ENCODE measurements around the gene S100A4. TPM values are rescaled to one million over a fixed set of nuclear protein-coding genes. Genes with fewer than 3 reads are reported as not detected.
"Not testable (repeated sequence)": the region's sequence is repeated elsewhere in the genome, so short reads cannot be mapped to it uniquely, and the experiment has no call there.

Gene S100A4
- total RNA-seq = 100 to 1,000 TPM in 1 of 2 donors, 10 to 100 TPM in 1; 44.0 to 665 TPM
- 1,000 to 10,000 TPM in 1 of 2 donors, 100 to 1,000 TPM in 1; 860 to 2,351 TPM for polyA plus RNA-seq
- long read RNA-seq, donor 1, transcript S100A4-204 (3 exons, 600 nt) = major isoform, 9 of 12 reads
- long read RNA-seq, donor 1, partial matches to known transcripts = 0 of 12 reads
- long read RNA-seq, donor 1, other reads (novel, unspliced or antisense) = 0 of 12 reads
- long read RNA-seq, donor 2, transcript S100A4-204 (3 exons, 600 nt) = major isoform, 7 of 11 reads
- long read RNA-seq, donor 2, partial matches to known transcripts = 0 of 11 reads
- long read RNA-seq, donor 2, other reads (novel, unspliced or antisense) = 0 of 11 reads
- long read RNA-seq, donor 3, transcript S100A4-204 (3 exons, 600 nt) = major isoform, 8 of 11 reads
- long read RNA-seq, donor 3, partial matches to known transcripts = 0 of 11 reads
- long read RNA-seq, donor 3, other reads (novel, unspliced or antisense) = 0 of 11 reads
- long read RNA-seq, donor 4, transcript S100A4-204 (3 exons, 600 nt) = major isoform, 7 of 9 reads
- long read RNA-seq, donor 4, partial matches to known transcripts = 0 of 9 reads
- long read RNA-seq, donor 4, other reads (novel, unspliced or antisense) = 0 of 9 reads
- long read RNA-seq, donor 5, transcript S100A4-204 (3 exons, 600 nt) = major isoform, 18 of 21 reads
- long read RNA-seq, donor 5, partial matches to known transcripts = 0 of 21 reads
- long read RNA-seq, donor 5, other reads (novel, unspliced or antisense) = 0 of 21 reads

DNA sequence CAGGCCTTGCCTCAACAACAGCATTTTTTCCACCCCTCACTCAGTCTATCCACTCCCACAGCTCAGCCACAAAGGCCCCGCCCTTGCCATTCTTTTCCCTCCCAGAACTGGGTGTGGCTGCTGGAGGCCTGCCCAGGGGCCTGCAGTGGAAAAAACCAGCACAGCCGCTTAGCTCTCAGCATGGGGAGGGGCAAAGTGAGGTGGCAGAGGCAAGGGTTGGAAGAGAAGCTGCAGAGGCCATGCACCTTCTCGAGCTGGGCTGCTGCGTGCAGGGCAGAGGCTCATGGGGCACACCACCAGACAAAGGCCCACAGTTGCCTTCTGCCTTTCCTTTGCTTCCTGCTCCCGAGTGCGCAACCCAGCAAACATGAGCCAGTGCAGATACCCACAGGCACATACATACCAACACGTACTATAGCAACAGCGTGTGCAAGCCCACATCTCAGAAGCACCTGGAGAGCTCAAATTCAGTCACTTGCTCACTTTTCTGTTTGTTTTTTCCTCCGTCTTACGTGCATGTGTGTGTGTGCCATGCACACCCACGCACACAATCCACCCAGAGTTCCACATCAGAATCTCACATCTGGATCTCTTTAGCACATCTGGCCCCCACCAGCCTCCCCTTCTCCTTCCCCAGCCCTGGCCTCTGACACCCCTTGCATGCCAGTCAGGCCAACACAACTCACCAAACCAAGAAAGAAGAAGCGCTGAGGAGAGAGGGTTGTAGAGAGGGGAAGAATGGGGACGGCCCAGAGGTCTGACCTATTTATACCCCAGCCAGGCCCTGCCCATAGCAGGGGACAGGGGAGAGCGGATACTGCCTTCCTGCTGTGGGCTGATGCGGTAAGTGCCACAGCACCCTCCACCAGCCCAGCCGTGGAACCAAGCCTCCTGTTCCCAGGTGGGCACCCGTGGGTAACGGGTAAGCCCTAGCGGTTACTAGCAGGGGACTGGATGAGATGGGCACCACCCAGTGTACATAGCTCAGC lies at the start of gene S100A4:
Gene S100A4, minus strand, starts transcription at position 740 of the 989 bp plus-strand sequence. CDS start 1,012 bp downstream, outside the sequence.
- Histone ChIP-seq H3K4me1 (ENCODE audit: control insufficient read depth in 5 of 5, insufficient read depth in 5 of 5, low read length in 5 of 5) (peaks cover 3 to 64% (median 17%) of the 10 kb centered on the region in 5 donors), H3K27me3 (ENCODE audit: control insufficient read depth in 3 of 3, insufficient read depth in 3 of 3, low read length in 2 of 3) (no peaks in the 10 kb centered on the region), H3K36me3 (ENCODE audit: control insufficient read depth in 4 of 4, insufficient read depth in 4 of 4, low read length in 4 of 4) (peaks cover 0 to 3% (median 0%) of the 10 kb centered on the region in 4 donors), H3K27ac (ENCODE audit: low read depth in 1 of 2, low read length in 1 of 2) (peak within 1 kb of the TSS; percentile 43 to 96), H3K4me3 (peak within 1 kb of the TSS; percentile 40), H3K9me3 (ENCODE audit: control insufficient read depth in 4 of 4, insufficient read depth in 3 of 4, low read length in 3 of 4) (no peaks in the 10 kb centered on the region), H3K9ac (ENCODE audit: insufficient read depth in 1 of 2, low read length in 2 of 2) (peak within 1 kb of the TSS in 1 of 2 donors; percentile 51)
- TF ChIP-seq, protein P1, sequence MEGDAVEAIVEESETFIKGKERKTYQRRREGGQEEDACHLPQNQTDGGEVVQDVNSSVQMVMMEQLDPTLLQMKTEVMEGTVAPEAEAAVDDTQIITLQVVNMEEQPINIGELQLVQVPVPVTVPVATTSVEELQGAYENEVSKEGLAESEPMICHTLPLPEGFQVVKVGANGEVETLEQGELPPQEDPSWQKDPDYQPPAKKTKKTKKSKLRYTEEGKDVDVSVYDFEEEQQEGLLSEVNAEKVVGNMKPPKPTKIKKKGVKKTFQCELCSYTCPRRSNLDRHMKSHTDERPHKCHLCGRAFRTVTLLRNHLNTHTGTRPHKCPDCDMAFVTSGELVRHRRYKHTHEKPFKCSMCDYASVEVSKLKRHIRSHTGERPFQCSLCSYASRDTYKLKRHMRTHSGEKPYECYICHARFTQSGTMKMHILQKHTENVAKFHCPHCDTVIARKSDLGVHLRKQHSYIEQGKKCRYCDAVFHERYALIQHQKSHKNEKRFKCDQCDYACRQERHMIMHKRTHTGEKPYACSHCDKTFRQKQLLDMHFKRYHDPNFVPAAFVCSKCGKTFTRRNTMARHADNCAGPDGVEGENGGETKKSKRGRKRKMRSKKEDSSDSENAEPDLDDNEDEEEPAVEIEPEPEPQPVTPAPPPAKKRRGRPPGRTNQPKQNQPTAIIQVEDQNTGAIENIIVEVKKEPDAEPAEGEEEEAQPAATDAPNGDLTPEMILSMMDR (IDR thresholded peaks at IDR 0.05; ENCODE audit: control extremely low read depth, extremely low read depth) = no peak
- WGBS, 2 donors = 12 to 14% methylated on average over 19 of the region's 19 CpGs
- peak; percentile 93 for DNase-seq
- ATAC-seq (ENCODE audit: insufficient read depth, low FRiP score) = peak; percentile 88

DNA sequence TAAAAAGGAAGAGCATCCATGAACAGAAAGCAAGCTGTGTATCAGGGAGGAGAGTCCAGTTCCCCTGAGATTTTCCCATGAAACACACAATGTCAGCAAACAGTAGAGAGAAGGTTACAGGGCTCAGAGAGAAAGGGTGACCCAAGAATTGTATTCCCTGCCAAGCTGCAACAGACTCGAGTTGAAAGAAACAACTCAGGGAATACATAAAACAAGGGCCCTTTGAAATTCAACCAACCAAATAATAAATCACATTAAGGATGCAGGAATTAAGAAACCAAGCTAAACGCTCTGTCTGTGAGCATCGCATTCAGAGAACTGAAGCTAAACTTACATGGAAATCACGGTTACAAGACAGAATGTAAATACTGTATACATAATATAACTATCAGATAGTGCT lies 47.1 kb upstream of the S100A4 start:
- Histone ChIP-seq H3K27ac (ENCODE audit: low read depth in 1 of 2, low read length in 1 of 2) (no peak overlapping the region), H3K9ac (ENCODE audit: insufficient read depth in 1 of 2, low read length in 2 of 2) (no peak overlapping the region), H3K4me1 (ENCODE audit: control insufficient read depth in 5 of 5, insufficient read depth in 5 of 5, low read length in 5 of 5) (peaks cover 0 to 5% (median 0%) of the 10 kb centered on the region in 5 donors), H3K9me3 (ENCODE audit: control insufficient read depth in 4 of 4, insufficient read depth in 3 of 4, low read length in 3 of 4) (no peaks in the 10 kb centered on the region), H3K36me3 (ENCODE audit: control insufficient read depth in 4 of 4, insufficient read depth in 4 of 4, low read length in 4 of 4) (peaks cover 0 to under 1% (median 0%) of the 10 kb centered on the region in 4 donors), H3K4me3 (no peak overlapping the region), H3K27me3 (ENCODE audit: control insufficient read depth in 3 of 3, insufficient read depth in 3 of 3, low read length in 2 of 3) (no peaks in the 10 kb centered on the region)
- DNase-seq (no peak), ATAC-seq (ENCODE audit: insufficient read depth, low FRiP score) (no peak)
- TF ChIP-seq, protein P1 (IDR thresholded peaks at IDR 0.05; ENCODE audit: control extremely low read depth, extremely low read depth) = no peak
- WGBS, 2 donors = 56 to 75% methylated on average over 4 of the region's 4 CpGs

DNA sequence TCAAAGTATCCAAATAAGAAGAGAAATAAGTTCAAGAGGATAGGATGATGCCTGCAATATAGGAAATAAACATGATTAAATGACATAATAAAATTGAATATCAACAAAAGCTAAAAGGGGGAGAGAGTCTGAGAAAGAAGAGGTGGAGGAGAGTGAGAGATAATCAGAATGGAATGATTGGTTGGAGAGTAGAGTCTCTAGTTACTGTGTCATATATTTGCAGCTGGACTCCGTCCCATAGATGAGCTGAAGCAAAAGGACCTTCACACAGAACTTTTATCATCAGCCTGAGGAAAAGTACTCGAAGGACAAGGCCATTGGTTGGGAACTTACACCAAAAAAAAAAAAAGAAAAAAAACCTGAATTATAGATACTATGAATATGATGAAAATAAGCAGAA lies 42.9 kb upstream of the S100A4 start:
- Histone ChIP-seq H3K9me3 (ENCODE audit: control insufficient read depth in 4 of 4, insufficient read depth in 3 of 4, low read length in 3 of 4) (no peaks in the 10 kb centered on the region), H3K36me3 (ENCODE audit: control insufficient read depth in 4 of 4, insufficient read depth in 4 of 4, low read length in 4 of 4) (peaks cover 0 to 2% (median 0%) of the 10 kb centered on the region in 4 donors), H3K9ac (ENCODE audit: insufficient read depth in 1 of 2, low read length in 2 of 2) (no peak overlapping the region), H3K4me1 (ENCODE audit: control insufficient read depth in 5 of 5, insufficient read depth in 5 of 5, low read length in 5 of 5) (peaks cover 0 to 5% (median 0%) of the 10 kb centered on the region in 5 donors), H3K27ac (ENCODE audit: low read depth in 1 of 2, low read length in 1 of 2) (no peak overlapping the region), H3K27me3 (ENCODE audit: control insufficient read depth in 3 of 3, insufficient read depth in 3 of 3, low read length in 2 of 3) (no peaks in the 10 kb centered on the region), H3K4me3 (no peak overlapping the region)
- WGBS, 2 donors = 91 to 92% methylated on average over 2 of the region's 2 CpGs
- ATAC-seq (ENCODE audit: insufficient read depth, low FRiP score) (no peak), DNase-seq (no peak)
- TF ChIP-seq, protein P1 (IDR thresholded peaks at IDR 0.05; ENCODE audit: control extremely low read depth, extremely low read depth) = no peak

DNA sequence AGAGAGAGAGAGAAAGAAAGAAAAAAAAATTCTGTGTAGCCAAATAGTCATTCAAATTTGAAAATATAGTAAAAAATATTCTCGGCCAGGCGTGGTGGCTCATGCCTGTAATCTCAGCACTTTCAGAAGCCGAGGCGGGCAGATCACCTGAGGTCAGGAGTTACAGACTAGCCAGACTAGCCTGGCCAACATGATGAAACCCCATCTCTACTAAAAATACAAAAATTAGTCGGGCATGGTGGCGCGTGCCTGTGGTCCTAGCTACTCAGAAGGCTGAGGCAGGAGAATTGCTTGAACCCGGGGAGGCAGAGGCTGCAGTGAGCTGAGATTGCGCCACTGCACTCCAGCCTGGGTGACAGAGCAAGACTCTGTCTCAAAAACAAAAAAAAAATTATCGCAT lies 42.4 kb upstream of the S100A4 start:
- WGBS, 2 donors = 91 to 93% methylated on average over 10 of the region's 10 CpGs
- H3K36me3 ChIP-seq (ENCODE audit: control insufficient read depth in 4 of 4, insufficient read depth in 4 of 4, low read length in 4 of 4); H3K9ac ChIP-seq (ENCODE audit: insufficient read depth in 1 of 2, low read length in 2 of 2): not testable (repeated sequence)

More for the DNA sequence above, 42.4 kb upstream of the S100A4 start:
- DNase-seq; ATAC-seq (ENCODE audit: insufficient read depth, low FRiP score); H3K27ac ChIP-seq (ENCODE audit: low read depth in 1 of 2, low read length in 1 of 2); H3K4me3 ChIP-seq; H3K4me1 ChIP-seq (ENCODE audit: control insufficient read depth in 5 of 5, insufficient read depth in 5 of 5, low read length in 5 of 5); H3K9me3 ChIP-seq (ENCODE audit: control insufficient read depth in 4 of 4, insufficient read depth in 3 of 4, low read length in 3 of 4); H3K27me3 ChIP-seq (ENCODE audit: control insufficient read depth in 3 of 3, insufficient read depth in 3 of 3, low read length in 2 of 3): not testable (repeated sequence)

Data from lung (tissue), 16 donors.